Thyroid gland (tissue), 4 donors: Measurements from ENCODE around the gene CISH. TPM values are rescaled to one million over a fixed set of nuclear protein-coding genes. Genes with fewer than 3 reads are reported as not detected.

Source experiments
- DNase-seq, 2 donors: peaks; one replicate each; pipeline ENCODE4 v3.0.0-alpha.2; 2019
- H3K27ac ChIP-seq, 3 donors: fragments of 200-600 bp; sonication (generic); 1 replicate in 2 of 3; 2 replicates in 1 of 3; pipeline ENCODE4 v1.5.1; 2016 to 2019; ENCODE audit warnings: mild to moderate bottlenecking in 1 of 3, moderate library complexity in 1 of 3
- H3K27me3 ChIP-seq: fragments of 200-600 bp; sonication (generic); one replicate; pipeline ENCODE4 v1.5.1; 2019
- H3K36me3 ChIP-seq, 2 donors: fragments of 200-600 bp; sonication (generic); one replicate each; pipeline ENCODE4 v1.5.1; 2016 to 2019
- H3K4me1 ChIP-seq, 2 donors: fragments of 200-600 bp; sonication (generic); one replicate each; pipeline ENCODE4 v1.5.1; 2017 to 2019
- H3K4me3 ChIP-seq, 3 donors: fragments of 200-600 bp; sonication (generic); replicated peaks in 1 of 3; 1 replicate in 2 of 3; 2 replicates in 1 of 3; pipeline ENCODE4 v1.5.1; 2016; ENCODE audit warnings: mild to moderate bottlenecking in 1 of 3
- H3K9me3 ChIP-seq: fragments of 200-600 bp; sonication (generic); one replicate; pipeline ENCODE4 v1.5.1; 2017
- POLR2A ChIP-seq, 2 donors: fragments of 450-650 bp; IDR thresholded peaks; one replicate each; pipeline ENCODE4 v1.6.1; 2017; ENCODE audit warnings: antibody characterized with exemption in 2 of 2, mild to moderate bottlenecking in 2 of 2, moderate library complexity in 1 of 2
- WGBS, 2 donors: methylation state at CpG; one replicate each; pipeline ENCODE4 v1.1.5; 2017; 5-methylcytosine and 5-hydroxymethylcytosine counted together
- intact Hi-C: fragments of 100-400 bp; cut with DNase I; formaldehyde crosslinking; loops from one replicate; pipeline ENCODE4 v1.15.1; 2023
- total RNA-seq, 4 donors: library from RNA; depleted of rRNA; stranded (reverse); fragments of >200 nt; gene quantifications; one replicate each; pipeline ENCODE4 v1.2.3, GENCODE V29; 2016
- TF ChIP-seq, protein P1 (sequence below), 6 experiments: fragments of 200-600 bp in 3 of 6; fragments of 450-650 bp in 3 of 6; sonication (generic) in 3 of 6; IDR thresholded peaks; one replicate each; pipeline ENCODE4 v1.5.1; 2016 to 2019; ENCODE audit warnings: antibody characterized with exemption in 6 of 6, mild to moderate bottlenecking in 2 of 6, inconsistent platforms in 1 of 6, moderate library complexity in 1 of 6

The CISH gene
- total RNA-seq, 4 donors from 2014 or later: 31.0 to 78.1 (median 48.0) TPM

DNA sequence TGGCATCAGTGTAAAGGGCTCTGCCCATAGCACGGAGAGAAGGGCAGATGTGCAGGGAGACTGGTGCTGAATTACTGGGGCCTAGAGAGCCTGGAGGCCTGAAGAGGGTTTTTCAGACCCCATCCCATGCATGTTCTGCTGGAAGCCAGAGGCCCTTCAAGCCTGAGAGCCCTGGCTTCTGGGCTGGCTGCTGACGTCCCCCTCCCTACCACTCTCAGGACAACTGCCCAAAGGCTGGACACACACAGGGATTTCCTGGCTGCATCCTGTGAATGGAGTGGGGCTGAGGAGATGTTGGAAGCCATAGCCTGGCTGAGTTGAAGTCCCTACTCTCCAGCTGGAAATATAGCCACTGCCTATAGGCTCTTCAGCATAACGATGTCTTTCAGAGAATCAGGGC is 46.2 kb upstream of the CISH start:
- H3K27me3 ChIP-seq: no peaks in the 10 kb centered on the region
- TF ChIP-seq POLR2A (IDR thresholded peaks at IDR 0.05): no peak
- TF ChIP-seq, protein P1, sequence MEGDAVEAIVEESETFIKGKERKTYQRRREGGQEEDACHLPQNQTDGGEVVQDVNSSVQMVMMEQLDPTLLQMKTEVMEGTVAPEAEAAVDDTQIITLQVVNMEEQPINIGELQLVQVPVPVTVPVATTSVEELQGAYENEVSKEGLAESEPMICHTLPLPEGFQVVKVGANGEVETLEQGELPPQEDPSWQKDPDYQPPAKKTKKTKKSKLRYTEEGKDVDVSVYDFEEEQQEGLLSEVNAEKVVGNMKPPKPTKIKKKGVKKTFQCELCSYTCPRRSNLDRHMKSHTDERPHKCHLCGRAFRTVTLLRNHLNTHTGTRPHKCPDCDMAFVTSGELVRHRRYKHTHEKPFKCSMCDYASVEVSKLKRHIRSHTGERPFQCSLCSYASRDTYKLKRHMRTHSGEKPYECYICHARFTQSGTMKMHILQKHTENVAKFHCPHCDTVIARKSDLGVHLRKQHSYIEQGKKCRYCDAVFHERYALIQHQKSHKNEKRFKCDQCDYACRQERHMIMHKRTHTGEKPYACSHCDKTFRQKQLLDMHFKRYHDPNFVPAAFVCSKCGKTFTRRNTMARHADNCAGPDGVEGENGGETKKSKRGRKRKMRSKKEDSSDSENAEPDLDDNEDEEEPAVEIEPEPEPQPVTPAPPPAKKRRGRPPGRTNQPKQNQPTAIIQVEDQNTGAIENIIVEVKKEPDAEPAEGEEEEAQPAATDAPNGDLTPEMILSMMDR (IDR thresholded peaks at IDR 0.05): no peak
- H3K27ac ChIP-seq: peak overlapping the region; percentile 12 to 51 (median 47)
- H3K36me3 ChIP-seq: no peaks in the 10 kb centered on the region
- no peaks in the 10 kb centered on the region for H3K9me3 ChIP-seq
- peak; percentile 63 to 64 for DNase-seq
- H3K4me1 ChIP-seq: peaks cover 16 to 28% of the 10 kb centered on the region in 2 donors
- no peak overlapping the region for H3K4me3 ChIP-seq
- WGBS, 2 donors: 58 to 81% methylated on average over 2 to 3 of the region's 3 CpGs
- intact Hi-C loops: no loop called here

DNA sequence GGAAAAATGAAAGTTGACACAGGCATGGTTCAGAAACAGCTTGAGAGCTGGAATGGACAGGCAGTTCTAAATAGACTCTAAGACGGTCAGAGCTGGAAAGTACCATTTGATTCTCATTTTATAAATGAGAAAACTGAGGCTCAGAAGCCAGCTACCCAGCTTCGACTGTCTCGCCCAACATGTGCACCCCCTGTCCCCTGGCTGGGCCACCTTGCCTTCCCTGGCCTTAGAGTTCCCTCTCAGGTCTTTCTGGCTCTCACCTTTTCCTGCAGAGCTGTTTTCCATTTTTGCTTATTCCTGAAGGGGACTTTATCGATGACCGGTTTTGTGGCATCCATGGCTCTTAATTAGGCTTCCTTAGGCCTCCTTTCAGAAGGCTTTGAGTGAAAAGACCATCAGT is 45.8 kb upstream of the CISH start:
- Histone ChIP-seq H3K4me1 (peaks cover 12 to 24% of the 10 kb centered on the region in 2 donors), H3K27me3 (no peaks in the 10 kb centered on the region), H3K4me3 (no peak overlapping the region), H3K36me3 (no peaks in the 10 kb centered on the region), H3K27ac (peak overlapping the region; percentile 12 to 51 (median 47)), H3K9me3 (no peaks in the 10 kb centered on the region)
- intact Hi-C loops: no loop called here
- WGBS, 2 donors: 83 to 88% methylated on average over 5 of the region's 5 CpGs
- no peak for DNase-seq
- TF ChIP-seq POLR2A (IDR thresholded peaks at IDR 0.05): no peak
- TF ChIP-seq, protein P1 (IDR thresholded peaks at IDR 0.05): no peak

DNA sequence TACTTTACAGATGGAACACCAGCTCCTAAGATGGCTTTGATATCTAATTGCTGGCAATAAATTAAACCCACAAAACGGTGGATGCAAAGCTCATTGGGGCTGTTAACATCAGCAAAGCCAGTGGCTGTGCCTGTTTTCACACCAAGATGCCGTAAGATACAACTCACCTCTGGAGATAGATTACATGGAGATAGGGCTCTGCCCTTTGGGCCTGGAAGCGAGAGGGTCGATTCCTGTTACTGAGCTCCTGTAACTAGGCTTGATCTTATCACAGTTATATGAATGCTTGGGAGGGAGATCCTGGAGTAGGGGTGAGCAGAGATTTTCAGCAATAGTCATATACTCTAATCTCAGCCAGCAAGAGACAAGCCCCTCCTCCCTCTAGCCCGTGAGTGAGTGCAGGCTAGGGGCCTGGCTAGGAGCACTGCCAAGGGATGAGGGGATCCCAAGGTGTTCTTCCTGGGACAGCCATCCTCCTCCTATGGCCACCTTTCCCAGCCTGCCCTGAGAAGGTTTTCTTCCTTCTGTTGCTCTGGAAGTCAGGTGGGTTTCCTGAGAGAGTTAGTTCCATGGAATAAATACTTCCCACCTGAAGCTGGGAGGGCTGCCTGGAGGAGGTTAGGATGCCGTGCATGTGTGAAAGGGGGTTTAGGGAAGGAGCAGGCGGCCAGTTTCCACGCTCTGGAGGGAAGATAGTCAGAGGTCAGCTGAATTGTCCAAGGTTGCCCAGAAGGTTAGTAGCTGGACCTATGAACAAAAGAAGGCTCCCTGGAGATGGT is 45.0 kb upstream of the CISH start:
- WGBS, 2 donors: 64 to 75% methylated on average over 8 of the region's 8 CpGs
- no peaks in the 10 kb centered on the region for H3K36me3 ChIP-seq
- intact Hi-C loops: no loop called here

DNA sequence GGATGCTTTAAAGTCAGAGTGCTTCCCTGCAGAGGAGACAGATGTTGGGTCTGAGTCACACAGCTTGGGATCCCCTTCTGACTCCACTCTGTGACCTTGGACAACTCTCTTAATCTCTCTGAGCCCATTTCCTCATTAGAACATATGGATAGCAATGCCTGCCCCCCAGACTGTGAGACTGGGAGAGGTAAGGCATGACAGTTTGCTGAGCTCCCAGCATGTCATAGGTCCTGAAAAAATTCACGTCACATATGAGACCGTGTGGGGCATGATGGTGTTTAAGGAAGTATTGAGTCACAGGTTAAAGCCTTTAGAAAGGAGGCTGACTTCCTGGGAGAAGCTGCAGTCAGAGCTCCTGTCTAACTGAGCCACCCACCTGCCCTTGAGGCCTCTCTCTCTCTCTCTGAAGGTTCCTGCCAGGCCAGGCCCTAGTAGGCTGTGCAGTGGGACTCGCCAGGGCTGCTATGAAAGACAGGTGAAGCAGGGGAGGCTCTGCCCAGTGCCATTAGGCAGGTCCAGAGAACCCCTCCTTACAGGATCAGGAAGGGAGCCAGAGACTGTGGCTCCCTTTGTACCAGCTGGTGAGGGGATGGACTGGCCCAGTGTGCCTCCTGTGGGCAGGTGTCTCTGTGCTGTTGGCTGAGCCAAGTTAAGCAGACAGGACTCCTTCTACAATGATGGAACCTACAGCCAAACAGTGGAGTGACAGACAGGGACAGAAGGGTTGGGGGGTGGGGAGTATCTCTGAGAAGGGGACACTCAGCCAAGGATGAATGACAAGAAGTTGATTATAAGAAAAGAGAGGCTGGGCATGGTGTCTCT is 43.6 kb upstream of the CISH start:
- H3K9me3 ChIP-seq: no peaks in the 10 kb centered on the region
- H3K27me3 ChIP-seq: no peaks in the 10 kb centered on the region
- no peaks in the 10 kb centered on the region for H3K36me3 ChIP-seq
- H3K4me1 ChIP-seq: peaks cover 12 to 29% of the 10 kb centered on the region in 2 donors
- intact Hi-C loops: no loop called here
- no peak for DNase-seq
- no peak overlapping the region for H3K27ac ChIP-seq
- no peak overlapping the region for H3K4me3 ChIP-seq
- 82 to 93% methylated on average over 2 of the region's 3 CpGs for WGBS, 2 donors
- no peak for TF ChIP-seq POLR2A (IDR thresholded peaks at IDR 0.05)
- TF ChIP-seq, protein P1 (IDR thresholded peaks at IDR 0.05): no peak

More for the DNA sequence above, 45.0 kb upstream of the CISH start:
- Histone ChIP-seq H3K27ac (peak overlapping the region in 1 of 3 donors; percentile 51), H3K9me3 (no peaks in the 10 kb centered on the region), H3K4me3 (no peak overlapping the region), H3K4me1 (peaks cover 12 to 25% of the 10 kb centered on the region in 2 donors), H3K27me3 (no peaks in the 10 kb centered on the region)
- TF ChIP-seq, protein P1 (IDR thresholded peaks at IDR 0.05): no peak
- no peak for TF ChIP-seq POLR2A (IDR thresholded peaks at IDR 0.05)
- DNase-seq: no peak
